Smooth muscle cell of the brain vasculature (primary cell): ENCODE results near the gene FGD4.

ENCODE experiments used
- DNase-seq: peaks from one replicate; pipeline ENCODE4 v3.0.0-alpha.2; 2012; ENCODE audit warnings: low read depth, low spot score

The FGD4 gene

GRCh38 chr12:32457251-32458025 lies 58.1 kb downstream of the FGD4 start:
- DNase-seq, result no peak

GRCh38 chr12:32460638-32461037 lies 61.3 kb downstream of the FGD4 start:
- DNase-seq, result no peak

- no peak for DNase-seq
Measured at GRCh38 chr12:32462908-32463307, 63.5 kb downstream of the FGD4 start.

GRCh38 chr12:32466187-32466586 lies 66.8 kb downstream of the FGD4 start:
- DNase-seq, result no peak

GRCh38 chr12:32466986-32467711 lies 67.8 kb downstream of the FGD4 start:
- no peak for DNase-seq

GRCh38 chr12:32467959-32468863 lies 68.9 kb downstream of the FGD4 start:
- DNase-seq, result no peak

GRCh38 chr12:32470936-32471470 lies 71.6 kb downstream of the FGD4 start:
- no peak for DNase-seq

GRCh38 chr12:32471591-32472001 lies 72.2 kb downstream of the FGD4 start:
- DNase-seq, result no peak

GRCh38 chr12:32475724-32476123 lies 76.4 kb downstream of the FGD4 start:
- DNase-seq, result no peak

GRCh38 chr12:32476446-32476845 lies 77.1 kb downstream of the FGD4 start:
- no peak for DNase-seq

GRCh38 chr12:32477714-32478113 lies 78.4 kb downstream of the FGD4 start:
- no peak for DNase-seq

- no peak for DNase-seq
Measured at GRCh38 chr12:32478166-32478565, 78.8 kb downstream of the FGD4 start.

GRCh38 chr12:32478858-32479725 lies 79.7 kb downstream of the FGD4 start:
- DNase-seq, result no peak

GRCh38 chr12:32482226-32482625 lies 82.9 kb downstream of the FGD4 start:
- no peak for DNase-seq

GRCh38 chr12:32483499-32483898 lies 84.1 kb downstream of the FGD4 start:
- DNase-seq, result no peak

GRCh38 chr12:32483993-32484392 lies 84.6 kb downstream of the FGD4 start:
- DNase-seq, result no peak

- DNase-seq, result no peak
Measured at GRCh38 chr12:32486158-32486557, 86.8 kb downstream of the FGD4 start.

GRCh38 chr12:32488132-32488531 lies 88.8 kb downstream of the FGD4 start:
- DNase-seq, result no peak

- no peak for DNase-seq
Measured at GRCh38 chr12:32489070-32489469, 89.7 kb downstream of the FGD4 start.

- DNase-seq, result no peak
Measured at GRCh38 chr12:32490801-32491200, 91.4 kb downstream of the FGD4 start.

GRCh38 chr12:32493282-32493681 lies 93.9 kb downstream of the FGD4 start:
- no peak for DNase-seq
